Measurements from ENCODE around the gene FAIM2.

Gene FAIM2

GRCh38 chr12:49929581-49929980 lies 25.9 kb upstream of the FAIM2 start:
- no peaks in the 10 kb centered on the region for H3K36me3 ChIP-seq (ENCODE audit: insufficient read depth, low read length)
- no peaks in the 10 kb centered on the region for H3K4me1 ChIP-seq (ENCODE audit: insufficient read depth, low read length)
- H3K9me3 ChIP-seq (ENCODE audit: control insufficient read depth, insufficient read depth, low read length): no peaks in the 10 kb centered on the region
- H3K9ac ChIP-seq (ENCODE audit: low read depth, low read length): no peak overlapping the region

DNA sequence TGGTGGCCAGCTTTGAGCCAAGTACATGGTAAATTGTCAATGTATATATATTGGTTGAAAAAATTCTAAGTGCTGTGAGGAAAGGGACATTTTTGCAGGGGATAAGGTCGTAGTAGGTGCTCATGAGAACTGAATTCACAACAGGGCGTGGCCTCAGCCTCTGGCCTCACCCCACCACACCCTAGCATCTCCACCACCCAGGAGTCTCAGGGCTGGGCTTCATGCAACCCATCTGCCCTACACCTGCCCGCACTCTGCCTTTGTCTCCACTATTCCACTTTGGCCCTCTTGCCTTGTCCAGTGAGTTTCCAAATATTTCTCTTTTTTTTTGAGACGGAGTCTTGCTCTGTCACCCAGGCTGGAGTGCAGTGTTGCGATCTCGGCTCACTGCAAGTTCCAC lies 24.8 kb upstream of the FAIM2 start:
- no peaks in the 10 kb centered on the region for H3K36me3 ChIP-seq (ENCODE audit: insufficient read depth, low read length)
- H3K4me1 ChIP-seq (ENCODE audit: insufficient read depth, low read length): no peaks in the 10 kb centered on the region
- H3K9me3 ChIP-seq (ENCODE audit: control insufficient read depth, insufficient read depth, low read length): no peaks in the 10 kb centered on the region
- no peak overlapping the region for H3K9ac ChIP-seq (ENCODE audit: low read depth, low read length)

DNA sequence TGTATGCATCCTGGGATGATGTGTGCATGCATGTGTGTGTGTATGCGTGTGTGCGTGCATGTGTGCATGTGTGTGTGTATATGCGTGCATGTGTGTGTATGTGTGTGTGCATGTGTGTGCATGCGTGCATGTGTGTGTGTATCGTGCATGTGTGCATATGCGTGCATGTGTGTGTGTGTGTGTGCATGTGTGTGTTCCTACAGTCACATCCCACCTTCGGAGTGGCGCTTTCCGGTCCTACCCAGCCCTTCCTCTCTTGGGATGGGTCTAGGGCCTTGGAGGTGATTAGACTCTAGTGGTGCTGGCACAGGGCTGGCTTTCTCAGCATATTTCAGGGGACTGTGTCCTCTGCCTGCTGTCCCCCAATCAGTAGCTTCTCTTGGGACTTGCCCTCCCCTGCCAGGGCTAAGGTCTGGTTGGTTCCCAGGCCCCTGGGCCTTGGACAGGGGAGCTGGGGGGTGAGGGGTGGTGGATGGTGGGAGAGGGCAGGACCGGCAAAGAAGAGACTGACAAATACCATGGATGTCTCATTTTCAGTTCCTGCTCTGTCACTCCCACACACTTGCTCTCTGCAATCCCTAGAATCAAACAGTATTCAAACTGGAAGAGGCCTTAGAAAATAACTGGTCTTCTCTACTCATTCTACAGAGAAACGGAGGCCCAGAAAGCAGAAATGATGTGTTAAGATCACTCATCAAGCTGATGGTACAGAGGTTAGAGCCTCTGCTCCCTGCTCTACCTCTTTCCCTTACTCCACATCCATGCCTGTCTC lies 21.9 kb upstream of the FAIM2 start:
- Histone ChIP-seq H3K9ac (ENCODE audit: low read depth, low read length) (no peak overlapping the region), H3K4me1 (ENCODE audit: insufficient read depth, low read length) (no peaks in the 10 kb centered on the region), H3K9me3 (ENCODE audit: control insufficient read depth, insufficient read depth, low read length) (no peaks in the 10 kb centered on the region), H3K36me3 (ENCODE audit: insufficient read depth, low read length) (no peaks in the 10 kb centered on the region)

- Histone ChIP-seq H3K9ac (ENCODE audit: low read depth, low read length) (no peak overlapping the region), H3K4me1 (ENCODE audit: insufficient read depth, low read length) (no peaks in the 10 kb centered on the region), H3K9me3 (ENCODE audit: control insufficient read depth, insufficient read depth, low read length) (no peaks in the 10 kb centered on the region), H3K36me3 (ENCODE audit: insufficient read depth, low read length) (no peaks in the 10 kb centered on the region)
Measured at GRCh38 chr12:49924628-49925246, 21.0 kb upstream of the FAIM2 start.

DNA sequence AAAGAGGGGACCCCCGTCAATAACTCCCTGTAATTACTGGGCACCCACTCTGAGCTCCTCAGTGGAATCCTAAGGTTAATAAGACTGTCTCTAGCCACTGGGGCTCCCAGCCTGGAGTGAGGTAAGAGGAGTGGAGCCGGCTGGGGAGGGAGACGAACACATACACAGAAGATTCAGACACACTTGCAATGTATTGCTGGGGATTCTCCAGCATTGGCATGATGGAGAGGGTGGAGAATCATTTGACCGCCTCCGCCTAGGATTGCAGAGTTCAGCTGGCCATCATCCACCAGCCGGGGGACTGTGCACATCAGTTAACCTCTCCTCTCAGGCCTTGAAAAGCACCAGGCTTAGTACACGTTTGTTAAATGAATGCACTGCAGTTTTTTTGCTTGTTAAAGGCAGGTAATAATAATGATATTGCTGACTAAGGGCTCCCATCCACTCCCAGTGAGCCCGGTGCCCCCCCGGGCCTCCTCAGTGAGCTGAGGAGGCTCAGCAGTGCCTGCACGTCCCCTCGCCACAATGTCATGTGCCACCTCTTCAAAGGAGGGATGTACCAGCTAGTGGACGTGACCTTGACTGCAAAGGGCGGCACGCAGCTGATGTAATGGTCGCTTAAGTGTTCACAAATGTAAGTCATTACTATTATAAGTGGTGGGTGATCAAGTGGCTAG lies 20.3 kb upstream of the FAIM2 start:
- Histone ChIP-seq H3K36me3 (ENCODE audit: insufficient read depth, low read length) (no peaks in the 10 kb centered on the region), H3K9ac (ENCODE audit: low read depth, low read length) (no peak overlapping the region), H3K9me3 (ENCODE audit: control insufficient read depth, insufficient read depth, low read length) (no peaks in the 10 kb centered on the region), H3K4me1 (ENCODE audit: insufficient read depth, low read length) (no peaks in the 10 kb centered on the region)

DNA sequence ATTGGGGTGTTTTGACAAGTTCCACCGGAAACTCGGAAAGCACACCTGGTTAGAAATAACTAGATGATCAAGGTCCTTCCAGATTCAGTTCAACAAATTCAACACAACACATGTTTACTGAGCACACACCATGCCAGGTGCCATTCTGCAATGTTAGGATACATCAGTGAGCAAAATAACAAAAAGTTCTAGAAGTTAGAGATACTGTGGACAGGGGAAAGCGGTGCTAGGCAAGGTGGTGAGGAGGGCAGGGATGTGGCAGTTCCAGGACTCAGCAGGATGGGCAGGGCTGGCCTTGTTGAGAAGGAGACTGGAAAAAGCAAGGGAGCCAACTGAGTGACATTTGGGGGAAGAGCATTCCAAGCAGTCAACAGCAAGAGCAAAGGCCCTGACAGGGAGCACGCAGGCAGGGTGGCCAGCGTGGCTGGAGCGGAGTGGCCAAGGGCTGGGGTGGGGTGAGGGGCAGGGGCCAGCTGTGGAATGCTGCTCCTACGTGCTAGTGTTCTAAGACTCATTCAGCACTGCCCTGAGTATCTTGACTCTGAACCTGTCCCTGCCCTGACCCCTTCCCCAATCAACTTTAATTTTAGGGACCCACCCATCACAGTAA lies 19.4 kb upstream of the FAIM2 start:
- Histone ChIP-seq H3K36me3 (ENCODE audit: insufficient read depth, low read length) (no peaks in the 10 kb centered on the region), H3K9ac (ENCODE audit: low read depth, low read length) (no peak overlapping the region)

GRCh38 chr12:49922349-49923034 lies 18.8 kb upstream of the FAIM2 start:
- Histone ChIP-seq H3K9ac (ENCODE audit: low read depth, low read length) (no peak overlapping the region), H3K4me1 (ENCODE audit: insufficient read depth, low read length) (no peaks in the 10 kb centered on the region), H3K9me3 (ENCODE audit: control insufficient read depth, insufficient read depth, low read length) (no peaks in the 10 kb centered on the region), H3K36me3 (ENCODE audit: insufficient read depth, low read length) (no peaks in the 10 kb centered on the region)

More for the DNA sequence above, 19.4 kb upstream of the FAIM2 start:
- Histone ChIP-seq H3K4me1 (ENCODE audit: insufficient read depth, low read length) (no peaks in the 10 kb centered on the region), H3K9me3 (ENCODE audit: control insufficient read depth, insufficient read depth, low read length) (no peaks in the 10 kb centered on the region)

DNA sequence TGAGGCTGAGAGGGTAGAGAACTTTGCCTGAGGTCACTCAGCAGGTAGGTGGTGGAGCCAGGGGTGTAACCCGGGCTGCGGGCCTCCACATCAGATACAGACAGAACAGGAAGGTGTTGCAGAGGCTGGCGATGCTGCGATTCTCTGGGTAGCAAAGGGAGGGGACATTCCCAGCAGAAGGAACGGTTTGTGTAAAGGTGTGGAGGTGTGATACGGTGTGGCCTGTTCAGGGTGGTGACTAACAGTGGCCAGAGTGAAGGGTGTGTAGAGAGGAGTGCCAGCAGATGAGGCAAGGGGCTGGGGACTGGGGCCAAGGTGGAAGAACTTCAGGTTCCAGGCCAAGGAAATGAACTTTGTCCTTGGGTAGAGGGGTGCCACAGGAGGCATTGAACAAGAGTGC lies 18.2 kb upstream of the FAIM2 start:
- Histone ChIP-seq H3K9ac (ENCODE audit: low read depth, low read length) (no peak overlapping the region), H3K9me3 (ENCODE audit: control insufficient read depth, insufficient read depth, low read length) (no peaks in the 10 kb centered on the region), H3K36me3 (ENCODE audit: insufficient read depth, low read length) (no peaks in the 10 kb centered on the region), H3K4me1 (ENCODE audit: insufficient read depth, low read length) (no peaks in the 10 kb centered on the region)

- H3K9ac ChIP-seq (ENCODE audit: low read depth, low read length): no peak overlapping the region
- H3K4me1 ChIP-seq (ENCODE audit: insufficient read depth, low read length): no peaks in the 10 kb centered on the region
- H3K36me3 ChIP-seq (ENCODE audit: insufficient read depth, low read length): no peaks in the 10 kb centered on the region
- no peaks in the 10 kb centered on the region for H3K9me3 ChIP-seq (ENCODE audit: control insufficient read depth, insufficient read depth, low read length)
Measured at GRCh38 chr12:49921299-49921698, 17.6 kb upstream of the FAIM2 start.

DNA sequence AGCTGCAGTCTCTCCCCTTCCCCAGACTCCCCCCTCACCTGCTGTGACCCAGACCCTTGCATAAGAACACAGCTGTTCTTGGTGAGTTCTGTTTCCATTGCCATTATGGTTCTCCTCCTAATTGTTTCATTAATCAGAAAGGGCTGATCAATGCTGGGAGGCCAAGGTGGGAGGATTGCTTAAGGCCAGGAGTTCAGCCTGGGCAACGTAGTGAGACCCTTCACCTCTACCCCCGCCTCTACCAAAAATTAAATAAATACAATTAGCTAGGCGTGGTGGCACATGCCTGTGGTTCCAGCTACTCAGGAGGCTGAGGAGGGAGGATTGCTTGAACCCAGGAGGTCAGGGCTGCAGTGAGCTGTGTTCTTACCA lies 17.2 kb upstream of the FAIM2 start:
- H3K9me3 ChIP-seq (ENCODE audit: control insufficient read depth, insufficient read depth, low read length): no peaks in the 10 kb centered on the region
- no peak overlapping the region for H3K9ac ChIP-seq (ENCODE audit: low read depth, low read length)
- no peaks in the 10 kb centered on the region for H3K4me1 ChIP-seq (ENCODE audit: insufficient read depth, low read length)
- H3K36me3 ChIP-seq (ENCODE audit: insufficient read depth, low read length): no peaks in the 10 kb centered on the region

DNA sequence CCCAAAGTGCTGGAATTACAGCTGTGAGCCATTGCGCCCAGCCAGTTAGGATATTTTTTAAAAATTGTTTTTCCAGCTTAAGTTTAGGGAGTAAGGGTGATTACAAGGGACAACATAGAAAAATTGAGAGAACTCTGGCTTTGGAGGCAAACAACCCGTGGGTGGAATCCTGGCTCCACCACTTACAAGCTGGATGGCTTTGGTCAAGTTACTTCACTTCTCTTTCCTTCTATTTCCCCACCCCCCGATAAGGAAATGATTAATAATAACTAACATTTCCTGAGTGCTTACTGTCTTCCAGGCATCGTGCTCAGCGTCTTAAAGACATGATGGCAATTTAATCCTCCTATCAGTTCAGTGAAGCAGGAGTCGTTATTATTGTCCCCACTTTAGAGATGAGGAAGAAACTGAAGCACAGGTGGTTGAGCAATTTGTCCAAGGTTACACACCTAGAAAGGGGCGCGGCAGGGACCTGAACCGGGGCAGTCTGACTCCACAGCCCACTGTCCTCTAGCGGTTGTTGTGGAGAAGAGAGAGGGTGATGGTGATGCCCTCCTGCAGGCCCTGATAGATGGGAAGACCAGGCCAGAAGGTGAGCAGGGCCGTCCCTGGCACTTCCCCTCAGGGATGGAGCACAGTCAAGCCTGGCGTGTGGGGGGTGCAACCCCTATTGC lies 16.7 kb upstream of the FAIM2 start:
- Histone ChIP-seq H3K9me3 (ENCODE audit: control insufficient read depth, insufficient read depth, low read length) (no peaks in the 10 kb centered on the region), H3K9ac (ENCODE audit: low read depth, low read length) (no peak overlapping the region), H3K36me3 (ENCODE audit: insufficient read depth, low read length) (no peaks in the 10 kb centered on the region), H3K4me1 (ENCODE audit: insufficient read depth, low read length) (no peaks in the 10 kb centered on the region)

DNA sequence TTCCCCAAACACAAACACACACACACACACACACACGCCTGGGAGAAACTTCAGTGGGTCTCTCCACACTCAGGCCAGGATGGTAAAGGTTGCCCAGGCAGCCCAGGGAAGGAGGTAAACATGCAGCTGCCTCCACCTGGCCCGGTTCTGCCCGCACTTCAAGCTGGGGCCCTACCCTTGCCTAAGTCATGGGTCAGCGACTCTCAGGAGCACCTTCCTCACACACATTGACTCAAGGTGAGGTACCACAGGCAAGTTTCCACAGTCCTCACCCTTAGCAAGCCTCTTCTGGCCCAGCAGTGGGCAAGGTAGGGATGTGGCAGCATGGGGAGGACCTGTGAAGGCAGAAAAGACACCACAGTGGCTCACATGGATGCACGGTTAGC lies 14.1 kb upstream of the FAIM2 start:
- Histone ChIP-seq H3K36me3 (ENCODE audit: insufficient read depth, low read length) (no peaks in the 10 kb centered on the region), H3K9me3 (ENCODE audit: control insufficient read depth, insufficient read depth, low read length) (no peaks in the 10 kb centered on the region), H3K9ac (ENCODE audit: low read depth, low read length) (no peak overlapping the region), H3K4me1 (ENCODE audit: insufficient read depth, low read length) (peaks cover 6% of the 10 kb centered on the region; the same call in 1 of the 2 replicates)

GRCh38 chr12:49917166-49917787 lies 13.6 kb upstream of the FAIM2 start:
- Histone ChIP-seq H3K4me1 (ENCODE audit: insufficient read depth, low read length) (peaks cover 6% of the 10 kb centered on the region; the same call in 1 of the 2 replicates), H3K36me3 (ENCODE audit: insufficient read depth, low read length) (no peaks in the 10 kb centered on the region), H3K9me3 (ENCODE audit: control insufficient read depth, insufficient read depth, low read length) (no peaks in the 10 kb centered on the region), H3K9ac (ENCODE audit: low read depth, low read length) (no peak overlapping the region)

Data from ES-I3 (cell line).